ENCODE measurements around the gene ACTR2.

DNA sequence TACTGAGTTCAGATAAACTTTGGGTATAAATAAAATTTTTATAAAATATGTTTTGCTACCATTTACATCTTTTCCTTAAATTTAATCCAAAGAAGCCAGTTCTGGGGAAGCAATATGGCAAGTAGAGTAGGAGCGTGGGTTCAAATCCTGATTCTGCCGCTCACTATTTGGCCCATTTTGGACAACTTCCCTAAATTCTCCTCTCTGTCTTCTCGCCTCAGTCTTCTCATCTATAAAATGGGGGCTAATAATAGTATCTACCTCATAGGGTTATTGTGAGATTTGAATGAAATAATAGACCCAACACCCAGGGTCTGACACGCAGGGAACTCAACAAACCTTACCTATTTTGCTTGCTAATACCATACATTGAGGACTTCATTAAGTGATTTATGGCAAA is 59.7 kb downstream of the ACTR2 start:
- TF ChIP-seq, protein P1, sequence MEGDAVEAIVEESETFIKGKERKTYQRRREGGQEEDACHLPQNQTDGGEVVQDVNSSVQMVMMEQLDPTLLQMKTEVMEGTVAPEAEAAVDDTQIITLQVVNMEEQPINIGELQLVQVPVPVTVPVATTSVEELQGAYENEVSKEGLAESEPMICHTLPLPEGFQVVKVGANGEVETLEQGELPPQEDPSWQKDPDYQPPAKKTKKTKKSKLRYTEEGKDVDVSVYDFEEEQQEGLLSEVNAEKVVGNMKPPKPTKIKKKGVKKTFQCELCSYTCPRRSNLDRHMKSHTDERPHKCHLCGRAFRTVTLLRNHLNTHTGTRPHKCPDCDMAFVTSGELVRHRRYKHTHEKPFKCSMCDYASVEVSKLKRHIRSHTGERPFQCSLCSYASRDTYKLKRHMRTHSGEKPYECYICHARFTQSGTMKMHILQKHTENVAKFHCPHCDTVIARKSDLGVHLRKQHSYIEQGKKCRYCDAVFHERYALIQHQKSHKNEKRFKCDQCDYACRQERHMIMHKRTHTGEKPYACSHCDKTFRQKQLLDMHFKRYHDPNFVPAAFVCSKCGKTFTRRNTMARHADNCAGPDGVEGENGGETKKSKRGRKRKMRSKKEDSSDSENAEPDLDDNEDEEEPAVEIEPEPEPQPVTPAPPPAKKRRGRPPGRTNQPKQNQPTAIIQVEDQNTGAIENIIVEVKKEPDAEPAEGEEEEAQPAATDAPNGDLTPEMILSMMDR (IDR thresholded peaks at IDR 0.05) = no peak
- no peak for TF ChIP-seq POLR2AphosphoS5 (IDR thresholded peaks at IDR 0.05)
- TF ChIP-seq POLR2A (IDR thresholded peaks at IDR 0.05) = no peak
